OCI-LY7 (cell line): ENCODE data around the gene CDC42BPB. TPM values are rescaled to one million over a fixed set of nuclear protein-coding genes. Genes with fewer than 3 reads are reported as not detected.

ENCODE experiments used
- BruUV-seq: library from RNA; stranded (reverse); fragments of 400-500 nt; replicated peaks from 2 replicates; lab custom pipeline; 2021; lab: Mats Ljungman, UMichigan
- CTCF ChIA-PET: fragments of 300-600 bp; sonication (Branson Sonifier 250); formaldehyde crosslinking; loops from one replicate; lab custom pipeline; 2022; ENCODE audit warnings: antibody characterized with exemption; ENCODE audit not compliant: unreplicated experiment; lab: Charles Lee
- POLR2A ChIA-PET: fragments of 300-600 bp; sonication (Branson Sonifier 250); formaldehyde crosslinking; loops from one replicate; lab custom pipeline; 2022; ENCODE audit warnings: antibody characterized with exemption; lab: Charles Lee
- DNase-seq: peaks from one replicate; pipeline ENCODE4 v3.0.0-alpha.2; 2015; ENCODE audit warnings: low spot score
- H2AFZ ChIP-seq: fragments of 200-600 bp; sonication (generic), shearing (Covaris generic); 2 replicates; pipeline ENCODE4 v1.6.1; 2014; ENCODE audit warnings: mild to moderate bottlenecking, antibody characterized with exemption, low read length, moderate library complexity
- H3K27ac ChIP-seq: fragments of 200-600 bp; sonication (generic); 2 replicates; pipeline ENCODE4 v1.5.1; 2014; ENCODE audit warnings: mixed run types, low read depth, mild to moderate bottlenecking, moderate library complexity, low read length, inconsistent platforms; ENCODE audit not compliant: poor library complexity, severe bottlenecking
- H3K36me3 ChIP-seq: fragments of 200-600 bp; sonication (generic); 2 replicates; pipeline ENCODE4 v1.6.1; 2014; ENCODE audit warnings: mild to moderate bottlenecking, antibody characterized with exemption, low read length, moderate library complexity, mixed read lengths; ENCODE audit not compliant: insufficient read depth
- H3K4me1 ChIP-seq: fragments of 200-600 bp; sonication (generic); 2 replicates; pipeline ENCODE4 v1.5.1; 2014; ENCODE audit warnings: mild to moderate bottlenecking, low read length; ENCODE audit not compliant: insufficient read depth, poor library complexity, severe bottlenecking
- H3K4me2 ChIP-seq: fragments of 200-600 bp; sonication (generic); 2 replicates; pipeline ENCODE4 v1.6.1; 2014; ENCODE audit warnings: mild to moderate bottlenecking, low read length
- H3K4me3 ChIP-seq: fragments of 200-600 bp; sonication (generic); 2 replicates; pipeline ENCODE4 v1.5.1; 2014; ENCODE audit warnings: mild to moderate bottlenecking, low read depth, low read length; ENCODE audit not compliant: poor library complexity, severe bottlenecking
- H3K79me2 ChIP-seq: fragments of 200-600 bp; sonication (generic); 2 replicates; pipeline ENCODE4 v1.6.1; 2016; ENCODE audit warnings: low read depth, mild to moderate bottlenecking, low read length, moderate library complexity, mixed read lengths; ENCODE audit not compliant: insufficient read depth
- H3K9me2 ChIP-seq: fragments of 200-600 bp; sonication (generic); 2 replicates; pipeline ENCODE4 v1.6.1; 2016; ENCODE audit warnings: mild to moderate bottlenecking, low read length, mixed read lengths; ENCODE audit not compliant: insufficient read depth
- H3K9me3 ChIP-seq: fragments of 200-600 bp; sonication (generic); 2 replicates; pipeline ENCODE4 v1.6.1; 2014; ENCODE audit warnings: mild to moderate bottlenecking, mixed run types, low read length, mixed read lengths
- H4K20me1 ChIP-seq: fragments of 200-600 bp; sonication (generic); 2 replicates; pipeline ENCODE4 v1.6.1; 2014; ENCODE audit warnings: mild to moderate bottlenecking, antibody characterized with exemption, low read length, moderate library complexity, mixed read lengths; ENCODE audit not compliant: insufficient read depth
- EZH2phosphoT487 ChIP-seq: fragments of 200-600 bp; sonication (generic); IDR thresholded peaks from 2 replicates; pipeline ENCODE4 v1.6.1; 2018; ENCODE audit warnings: low read depth, borderline replicate concordance, mild to moderate bottlenecking, mixed run types, antibody characterized with exemption, low read length, moderate library complexity, mixed read lengths
- intact Hi-C: fragments of 100-400 bp; cut with micrococcal nuclease; formaldehyde crosslinking; loops from one replicate; pipeline ENCODE4 v1.10.0; 2022; ENCODE audit not compliant: unreplicated experiment
- total RNA-seq, 2 experiments: library from RNA; depleted of rRNA in 1 of 2; stranded (reverse); fragments of >200 nt in 1 of 2; shearing (Covaris generic) in 1 of 2; gene quantifications; 2 replicates each; pipeline ENCODE4 v1.2.3, GENCODE V29; 2014 to 2022
- TF ChIP-seq, protein P1 (sequence below): fragments of 200-600 bp; sonication (generic); conservative IDR thresholded peaks from 2 replicates; pipeline ENCODE4 v1.5.1; 2014; ENCODE audit warnings: mild to moderate bottlenecking, antibody characterized with exemption, low read length, moderate library complexity, mixed read lengths

Gene CDC42BPB
- total RNA-seq, 2 experiments from 2014 or later: 0.03 to 0.46 TPM

DNA sequence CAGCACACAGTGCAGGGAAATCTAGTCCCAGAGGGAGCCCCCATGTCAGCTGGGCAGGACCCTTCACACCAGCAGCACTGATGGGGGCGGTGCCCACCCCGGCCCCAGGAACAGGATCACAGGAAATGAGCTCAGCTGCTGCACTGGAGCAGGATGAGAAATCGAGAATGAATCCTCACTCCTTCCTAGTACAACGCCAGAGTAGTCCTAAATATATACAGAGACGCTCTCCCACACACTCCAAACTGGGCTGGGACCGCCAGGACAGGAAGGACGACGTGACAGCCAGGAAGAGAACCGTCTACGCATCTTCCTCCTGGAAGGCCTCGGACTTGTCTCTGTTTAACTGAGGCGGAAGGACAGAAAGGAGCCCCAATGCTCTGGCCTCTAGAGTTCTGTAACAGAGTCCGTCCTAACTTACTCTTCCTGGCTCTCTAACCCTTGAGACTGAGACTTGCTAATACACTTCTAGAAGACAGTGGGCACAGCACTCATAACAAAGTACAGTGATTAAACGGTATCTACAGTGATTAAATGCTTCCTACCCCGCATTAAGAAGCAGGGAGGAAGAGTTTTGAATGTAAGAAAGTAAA is 33.4 kb downstream of the CDC42BPB start:
- H3K27ac ChIP-seq: no peak overlapping the region
- no peak overlapping the region for H3K4me2 ChIP-seq
- H3K79me2 ChIP-seq: no peaks in the 10 kb centered on the region
- no peak overlapping the region for H2AFZ ChIP-seq
- POLR2A ChIA-PET: no interaction called here
- no peak overlapping the region for H3K4me3 ChIP-seq
- TF ChIP-seq, protein P1, sequence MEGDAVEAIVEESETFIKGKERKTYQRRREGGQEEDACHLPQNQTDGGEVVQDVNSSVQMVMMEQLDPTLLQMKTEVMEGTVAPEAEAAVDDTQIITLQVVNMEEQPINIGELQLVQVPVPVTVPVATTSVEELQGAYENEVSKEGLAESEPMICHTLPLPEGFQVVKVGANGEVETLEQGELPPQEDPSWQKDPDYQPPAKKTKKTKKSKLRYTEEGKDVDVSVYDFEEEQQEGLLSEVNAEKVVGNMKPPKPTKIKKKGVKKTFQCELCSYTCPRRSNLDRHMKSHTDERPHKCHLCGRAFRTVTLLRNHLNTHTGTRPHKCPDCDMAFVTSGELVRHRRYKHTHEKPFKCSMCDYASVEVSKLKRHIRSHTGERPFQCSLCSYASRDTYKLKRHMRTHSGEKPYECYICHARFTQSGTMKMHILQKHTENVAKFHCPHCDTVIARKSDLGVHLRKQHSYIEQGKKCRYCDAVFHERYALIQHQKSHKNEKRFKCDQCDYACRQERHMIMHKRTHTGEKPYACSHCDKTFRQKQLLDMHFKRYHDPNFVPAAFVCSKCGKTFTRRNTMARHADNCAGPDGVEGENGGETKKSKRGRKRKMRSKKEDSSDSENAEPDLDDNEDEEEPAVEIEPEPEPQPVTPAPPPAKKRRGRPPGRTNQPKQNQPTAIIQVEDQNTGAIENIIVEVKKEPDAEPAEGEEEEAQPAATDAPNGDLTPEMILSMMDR: no peak
- no peak for TF ChIP-seq EZH2phosphoT487
- H3K4me1 ChIP-seq: no peaks in the 10 kb centered on the region
- CTCF ChIA-PET: no interaction called here
- no peak for DNase-seq
- H3K9me2 ChIP-seq: no peaks in the 10 kb centered on the region
- H4K20me1 ChIP-seq: no peaks in the 10 kb centered on the region
- BruUV-seq: no TSS peak
- H3K36me3 ChIP-seq: no peaks in the 10 kb centered on the region
- intact Hi-C loops: no loop called here
- no peaks in the 10 kb centered on the region for H3K9me3 ChIP-seq

DNA sequence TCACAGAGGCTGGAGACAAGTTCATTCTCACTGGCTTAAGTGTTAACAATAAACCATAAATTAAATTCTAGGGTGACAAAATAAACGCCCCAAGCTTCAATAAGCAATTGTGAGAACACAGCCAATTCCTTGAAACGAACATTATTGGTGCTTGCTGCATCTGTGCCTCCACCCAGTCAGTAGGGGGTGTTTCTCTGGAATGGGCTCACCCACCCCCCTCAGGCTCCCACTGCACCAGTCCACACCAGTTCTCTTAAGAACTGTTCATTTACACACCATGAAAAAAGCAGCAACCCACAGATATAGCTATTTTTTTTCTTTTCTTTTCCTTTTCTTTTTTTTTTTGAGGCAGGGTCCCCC is 34.7 kb downstream of the CDC42BPB start:
- no TSS peak for BruUV-seq
- CTCF ChIA-PET: no interaction called here

More for the DNA sequence above, 34.7 kb downstream of the CDC42BPB start:
- POLR2A ChIA-PET: interaction anchor here (0.7 to 1.4 kb wide), 2 partner anchors 16 to 204 kb away, joined by 3 read pairs; no protein-coding TSS in a partner anchor
- no peaks in the 10 kb centered on the region for H3K36me3 ChIP-seq
- H3K4me1 ChIP-seq: no peaks in the 10 kb centered on the region
- no peaks in the 10 kb centered on the region for H3K9me3 ChIP-seq
- no peak overlapping the region for H3K27ac ChIP-seq
- TF ChIP-seq EZH2phosphoT487: no peak
- TF ChIP-seq, protein P1: no peak
- H3K4me3 ChIP-seq: no peak overlapping the region
- no peaks in the 10 kb centered on the region for H3K79me2 ChIP-seq
- DNase-seq: no peak
- intact Hi-C loops: no loop called here
- H3K9me2 ChIP-seq: no peaks in the 10 kb centered on the region
- no peaks in the 10 kb centered on the region for H4K20me1 ChIP-seq
- H3K4me2 ChIP-seq: no peak overlapping the region
- H2AFZ ChIP-seq: no peak overlapping the region
